Measurements from ENCODE around the gene ATP13A4.

ATP13A4 gene

GRCh38 chr3:193403307-193403706 lies 151.4 kb downstream of the ATP13A4 start:
- in situ Hi-C loops (cut with HindIII; ENCODE audit: low sequenced_read_pairs) = no loop called here
- no peak for DNase-seq (ENCODE audit: low read depth, low spot score)
- H3K4me3 ChIP-seq (ENCODE audit: low read depth, low read length) = no peak overlapping the region
- no peak for TF ChIP-seq CTCF (IDR thresholded peaks at IDR 0.05; ENCODE audit: low read depth, low read length)

DNA sequence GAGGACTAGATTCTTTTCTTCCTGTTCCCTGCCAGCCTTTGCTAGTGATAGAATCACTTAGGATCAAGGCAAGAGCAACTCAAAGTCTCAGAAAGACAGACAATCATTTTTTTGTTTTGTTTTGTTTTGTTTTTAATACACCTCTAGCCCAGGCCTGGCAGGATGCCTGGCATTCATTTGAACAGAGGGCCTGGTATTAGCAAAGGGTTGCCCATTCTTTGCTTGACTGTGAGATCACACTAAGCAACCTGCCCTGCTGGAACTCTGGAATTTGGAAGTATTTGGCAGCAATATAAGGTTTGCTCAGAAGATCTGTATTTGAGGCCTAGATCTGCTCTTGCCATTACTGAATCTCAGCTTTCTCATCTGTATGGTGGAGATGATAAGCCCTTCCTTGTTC lies 154.4 kb downstream of the ATP13A4 start:
- H3K4me3 ChIP-seq (ENCODE audit: low read depth, low read length) = no peak overlapping the region
- in situ Hi-C loops (cut with HindIII; ENCODE audit: low sequenced_read_pairs) = no loop called here
- DNase-seq (ENCODE audit: low read depth, low spot score) = no peak
- TF ChIP-seq CTCF (IDR thresholded peaks at IDR 0.05; ENCODE audit: low read depth, low read length) = no peak

DNA sequence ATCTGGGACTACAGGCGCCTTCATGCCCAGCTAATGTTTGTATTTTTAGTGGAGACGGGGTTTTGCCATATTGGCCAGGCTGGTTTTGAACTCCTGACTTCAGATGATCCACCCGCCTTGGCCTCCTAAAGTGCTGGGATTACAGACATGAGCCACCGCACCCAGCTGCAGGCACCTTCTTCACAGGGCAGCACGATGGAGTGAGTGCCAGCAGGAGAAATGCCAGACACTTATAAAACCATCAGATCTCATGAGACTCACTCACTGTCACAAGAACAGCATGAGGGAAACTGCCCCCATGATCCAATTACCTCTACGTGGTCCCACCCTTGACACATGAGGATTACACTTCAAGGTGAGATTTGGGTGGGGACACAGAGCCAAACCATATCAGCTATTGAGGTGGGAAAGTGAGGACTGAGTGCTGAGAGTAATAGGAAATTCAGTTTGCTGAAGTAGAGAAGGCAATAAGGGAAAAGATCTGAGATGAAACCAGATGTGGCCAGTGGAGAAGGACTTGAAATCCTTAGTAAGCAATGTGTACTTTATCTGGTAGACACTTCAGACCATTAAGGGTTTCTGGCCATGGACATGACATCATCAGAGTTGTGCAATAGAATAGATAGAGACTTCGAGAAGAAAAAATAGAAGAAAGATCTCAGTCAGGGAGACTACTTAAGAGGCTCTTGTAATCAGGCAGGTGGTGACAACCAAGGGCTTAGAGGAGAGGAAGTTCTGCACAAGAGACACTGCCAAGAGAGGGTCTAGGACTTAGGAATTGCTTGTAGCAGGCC lies 158.0 kb downstream of the ATP13A4 start:
- in situ Hi-C loops (cut with HindIII; ENCODE audit: low sequenced_read_pairs) = no loop called here
- no peak overlapping the region for H3K4me3 ChIP-seq (ENCODE audit: low read depth, low read length)
- DNase-seq (ENCODE audit: low read depth, low spot score) = peak; percentile 7
- TF ChIP-seq CTCF (IDR thresholded peaks at IDR 0.05; ENCODE audit: low read depth, low read length) = no peak

DNA sequence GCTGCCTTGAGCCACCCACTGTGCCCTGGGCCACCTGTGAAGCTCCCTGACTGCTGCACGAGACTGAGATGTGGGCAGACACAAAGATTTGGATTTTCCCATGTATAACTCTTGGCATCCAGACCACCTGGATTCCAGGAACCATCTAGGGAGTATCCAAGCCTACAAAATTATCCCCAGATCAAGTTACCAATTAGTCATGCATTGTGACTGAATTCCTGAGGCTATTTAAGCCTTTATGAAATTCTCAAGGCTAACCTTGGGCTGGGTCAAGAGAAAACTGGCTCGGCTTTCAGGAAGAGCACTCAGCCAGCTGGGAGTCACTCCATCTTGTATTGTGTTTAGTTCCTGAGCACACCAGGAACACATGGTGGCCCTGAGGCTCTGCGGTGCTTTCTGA lies 162.8 kb downstream of the ATP13A4 start:
- no peak for TF ChIP-seq CTCF (IDR thresholded peaks at IDR 0.05; ENCODE audit: low read depth, low read length)
- H3K4me3 ChIP-seq (ENCODE audit: low read depth, low read length) = no peak overlapping the region
- peak; percentile 59 for DNase-seq (ENCODE audit: low read depth, low spot score)
- in situ Hi-C loops (cut with HindIII; ENCODE audit: low sequenced_read_pairs) = no loop called here

DNA sequence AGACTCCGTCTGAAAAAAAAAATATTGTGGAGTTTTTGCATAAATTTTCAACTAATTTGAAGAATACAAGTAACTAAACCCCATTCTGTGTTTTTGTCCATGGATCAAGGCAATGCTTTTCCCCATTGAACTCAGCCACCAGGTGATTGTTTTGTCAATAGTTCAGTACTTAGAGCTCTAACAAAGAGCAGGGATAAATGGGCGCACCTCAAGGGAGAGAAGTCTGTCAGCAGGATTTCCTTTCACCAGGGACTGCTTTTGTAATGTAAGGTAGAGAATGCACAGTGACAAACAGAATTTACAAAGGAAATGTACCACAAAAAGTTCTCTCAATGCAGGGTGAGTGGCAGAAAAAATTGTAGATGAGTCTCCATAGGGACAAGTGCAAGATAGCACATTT lies 165.4 kb downstream of the ATP13A4 start:
- no peak for TF ChIP-seq CTCF (IDR thresholded peaks at IDR 0.05; ENCODE audit: low read depth, low read length)
- H3K4me3 ChIP-seq (ENCODE audit: low read depth, low read length) = no peak overlapping the region
- in situ Hi-C loops (cut with HindIII; ENCODE audit: low sequenced_read_pairs) = no loop called here
- DNase-seq (ENCODE audit: low read depth, low spot score) = no peak

- no peak for TF ChIP-seq CTCF (IDR thresholded peaks at IDR 0.05; ENCODE audit: low read depth, low read length)
- DNase-seq (ENCODE audit: low read depth, low spot score) = no peak
- in situ Hi-C loops (cut with HindIII; ENCODE audit: low sequenced_read_pairs) = no loop called here
- H3K4me3 ChIP-seq (ENCODE audit: low read depth, low read length) = no peak overlapping the region
These were observed 166.3 kb downstream of the ATP13A4 start for GRCh38 chr3:193388361-193388760.

Measured in astrocyte of the spinal cord (primary cell).